Measurements from ENCODE around the gene TRPC4AP. TPM values are rescaled to one million over a fixed set of nuclear protein-coding genes. Genes with fewer than 3 reads are reported as not detected.

The TRPC4AP gene
- total RNA-seq, 1 donor from 2014 or later: 54.1 TPM

GRCh38 chr20:34952671-34953070, 139.9 kb downstream of the TRPC4AP start:
- no peaks in the 10 kb centered on the region for H3K9me3 ChIP-seq
- peaks cover 0 to 4% of the 10 kb centered on the region in 2 donors for H3K36me3 ChIP-seq
- no peak for TF ChIP-seq CTCF (IDR thresholded peaks at IDR 0.05)
- H3K4me1 ChIP-seq: peaks cover 4 to 5% of the 10 kb centered on the region in 2 donors
- DNase-seq (ENCODE audit: low spot score in 2 of 2): no peak
- no peak overlapping the region for H3K4me3 ChIP-seq
- H3K27ac ChIP-seq: no peak overlapping the region
- H3K27me3 ChIP-seq: no peaks in the 10 kb centered on the region
- intact Hi-C loops (cut with DNase I): no loop called here

Other genes starting within 250 kb of the TRPC4AP start
- 25.5 TPM for gene GGT7, start 220.0 kb downstream of the TRPC4AP start, total RNA-seq
- 156 TPM for gene ACSS2, start 216.2 kb downstream of the TRPC4AP start, total RNA-seq
- 40.7 TPM for gene GSS, start 137.0 kb downstream of the TRPC4AP start, total RNA-seq
- gene MYH7B, start 136.9 kb downstream of the TRPC4AP start, total RNA-seq: 4.7 TPM
- gene EDEM2, start 54.5 kb upstream of the TRPC4AP start, total RNA-seq: 20.3 TPM
- gene PROCR, start 79.3 kb upstream of the TRPC4AP start, total RNA-seq: 241 TPM
- not detected for gene MMP24, start 133.9 kb upstream of the TRPC4AP start, total RNA-seq
- 43.1 TPM for gene MMP24OS, start 185.3 kb upstream of the TRPC4AP start, total RNA-seq
- 98.0 TPM for gene EIF6, start 192.0 kb upstream of the TRPC4AP start, total RNA-seq
- gene FAM83C, start 199.6 kb upstream of the TRPC4AP start, total RNA-seq: not detected

Data from ascending aorta (tissue), 2 donors.